ENCODE measurements around the gene PPT1.

The PPT1 gene

GRCh38 chr1:40030528-40031135, 66.4 kb downstream of the PPT1 start:
- no peak for DNase-seq (ENCODE audit: low read depth)

DNA sequence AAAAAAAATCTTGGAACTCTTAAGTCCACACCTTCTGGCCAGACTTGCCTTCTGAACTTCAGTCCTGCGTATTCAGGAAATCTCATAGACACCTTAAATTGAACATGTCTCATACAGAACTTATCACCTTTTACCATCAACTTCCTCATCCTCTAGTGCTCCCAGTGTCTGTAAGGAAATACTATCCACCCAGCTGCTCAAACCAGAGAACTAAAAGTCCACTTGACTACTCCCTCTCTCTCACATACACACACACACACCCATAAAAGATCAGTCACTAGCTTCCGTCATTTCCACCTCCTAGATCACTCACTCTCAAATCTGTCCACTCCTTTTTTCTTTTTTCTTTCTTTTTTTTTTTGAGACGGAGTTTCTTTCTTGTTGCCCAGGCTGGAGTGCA, 67.4 kb downstream of the PPT1 start:
- DNase-seq (ENCODE audit: low read depth), result no peak

DNA sequence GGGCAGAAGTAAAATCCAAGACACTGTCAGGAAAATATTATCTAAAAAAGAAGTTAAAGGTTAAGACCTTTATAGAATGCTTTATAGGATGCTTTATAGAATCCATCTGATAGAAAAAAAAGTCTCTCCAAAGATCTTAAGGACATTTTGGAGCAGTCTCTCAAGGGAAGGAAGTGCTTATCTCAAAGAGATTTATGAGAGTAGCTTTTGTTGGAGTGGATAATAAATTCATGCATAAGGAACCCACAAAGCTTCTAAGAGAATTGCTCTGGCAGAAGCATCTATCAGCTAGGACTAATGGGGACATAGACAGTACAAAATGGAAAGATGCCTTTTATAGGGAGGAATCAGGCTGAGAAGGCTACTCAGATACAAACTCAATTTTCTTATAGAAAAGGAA, 69.4 kb downstream of the PPT1 start:
- no peak for DNase-seq (ENCODE audit: low read depth)

- DNase-seq (ENCODE audit: low read depth), result no peak
Observed at GRCh38 chr1:40024671-40025070, 72.4 kb downstream of the PPT1 start.

- no peak for DNase-seq (ENCODE audit: low read depth)
Observed at GRCh38 chr1:40023379-40023944, 73.6 kb downstream of the PPT1 start.

All from activated gamma-delta T cell treated with anti-CD3 and anti-CD28 coated beads, Interleukin-2, amount 50 U/mL, for 16 hours (primary cell).